DMS53 treated with DMSO at 0.1 percent for 48 hours (cell line): ENCODE measurements around the gene BCAS3.
"Not testable (repeated sequence)": the region's sequence is repeated elsewhere in the genome, so short reads cannot be mapped to it uniquely, and the experiment has no call there.

Experiments used
- DNase-seq: peaks from one replicate; lab custom pipeline; 2025; ENCODE audit not compliant: unreplicated experiment; lab: John Stamatoyannopoulos, UW

Gene BCAS3

GRCh38 chr17:60923000-60923399 lies 245.3 kb downstream of the BCAS3 start:
- DNase-seq: no peak

- peak; percentile 39 for DNase-seq
Measured at GRCh38 chr17:60926466-60927183, 249.0 kb downstream of the BCAS3 start.

GRCh38 chr17:60933739-60934138 lies 256.1 kb downstream of the BCAS3 start:
- no peak for DNase-seq

DNA sequence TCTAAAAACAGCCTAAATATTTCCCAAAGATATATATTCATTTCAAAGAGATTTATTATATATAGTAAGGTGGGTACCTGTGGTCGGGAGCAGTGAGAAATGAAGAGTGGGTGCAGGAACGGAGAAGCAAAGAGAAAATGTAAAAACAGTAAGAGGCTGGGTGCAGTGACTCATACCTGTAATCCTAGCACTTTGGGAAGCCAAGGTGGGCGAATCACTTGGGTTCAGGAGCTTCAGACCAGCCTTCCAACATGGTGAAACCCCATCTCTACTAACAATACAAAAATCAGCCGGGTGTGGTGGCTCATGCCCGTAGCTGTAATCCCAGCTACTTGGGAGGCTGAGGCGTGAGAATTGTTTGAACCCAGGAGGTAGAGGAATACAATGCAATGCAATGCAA lies 257.1 kb downstream of the BCAS3 start:
- no peak for DNase-seq

DNA sequence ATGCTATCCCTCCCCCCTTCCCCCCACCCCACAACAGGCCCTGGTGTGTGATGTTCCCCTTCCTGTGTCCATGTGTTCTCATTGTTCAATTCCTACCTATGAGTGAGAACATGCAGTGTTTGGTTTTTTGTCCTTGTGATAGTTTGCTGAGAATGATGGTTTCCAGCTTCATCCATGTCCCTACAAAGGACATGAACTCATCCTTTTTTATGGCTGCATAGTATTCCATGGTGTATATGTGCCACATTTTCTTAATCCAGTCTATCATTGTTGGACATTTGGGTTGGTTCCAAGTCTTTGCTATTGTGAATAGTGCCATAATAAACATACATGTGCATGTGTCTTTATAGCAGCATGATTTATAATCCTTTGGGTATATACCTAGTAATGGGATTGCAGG lies 258.3 kb downstream of the BCAS3 start:
- DNase-seq: not testable (repeated sequence)

- DNase-seq: no peak
Measured at GRCh38 chr17:60939318-60939717, 261.7 kb downstream of the BCAS3 start.

- DNase-seq: no peak
Measured at GRCh38 chr17:60941028-60941427, 263.4 kb downstream of the BCAS3 start.

DNA sequence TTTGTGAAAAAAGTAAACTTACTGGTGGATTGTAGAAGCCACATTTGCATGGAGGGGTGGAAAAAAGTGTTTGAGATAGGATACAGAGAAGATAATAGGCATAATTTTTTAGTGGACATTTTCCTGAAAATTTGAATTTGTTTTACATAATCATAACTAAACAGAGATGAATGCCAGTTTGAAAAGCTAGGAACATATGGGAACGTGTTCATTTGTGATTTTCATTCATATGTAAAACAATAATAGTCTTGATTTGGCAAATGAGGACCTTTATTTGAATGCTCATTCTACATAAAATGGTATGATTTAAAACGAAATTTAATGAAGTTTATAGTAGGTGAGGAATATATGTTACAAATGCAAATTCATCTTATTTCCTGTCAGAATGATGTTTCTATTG lies 263.9 kb downstream of the BCAS3 start:
- no peak for DNase-seq

DNA sequence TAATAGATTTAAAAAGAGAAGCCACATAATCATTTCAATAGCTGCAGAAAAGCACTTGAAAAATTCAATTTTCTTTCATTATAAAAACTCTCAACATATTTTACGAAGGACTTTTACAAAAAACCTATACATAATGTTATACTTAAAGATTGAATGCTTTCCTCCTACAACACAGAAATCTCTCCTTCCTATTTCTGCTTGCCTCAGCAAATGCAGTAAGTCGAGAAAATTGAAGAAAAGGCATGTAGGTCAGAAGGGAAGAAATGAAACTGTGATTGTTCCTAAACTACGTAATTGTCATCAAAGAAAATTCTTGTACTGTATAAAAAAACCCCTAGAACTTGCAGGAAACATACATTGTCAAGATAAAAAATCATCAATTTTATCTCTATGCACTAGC lies 267.1 kb downstream of the BCAS3 start:
- DNase-seq: no peak

DNA sequence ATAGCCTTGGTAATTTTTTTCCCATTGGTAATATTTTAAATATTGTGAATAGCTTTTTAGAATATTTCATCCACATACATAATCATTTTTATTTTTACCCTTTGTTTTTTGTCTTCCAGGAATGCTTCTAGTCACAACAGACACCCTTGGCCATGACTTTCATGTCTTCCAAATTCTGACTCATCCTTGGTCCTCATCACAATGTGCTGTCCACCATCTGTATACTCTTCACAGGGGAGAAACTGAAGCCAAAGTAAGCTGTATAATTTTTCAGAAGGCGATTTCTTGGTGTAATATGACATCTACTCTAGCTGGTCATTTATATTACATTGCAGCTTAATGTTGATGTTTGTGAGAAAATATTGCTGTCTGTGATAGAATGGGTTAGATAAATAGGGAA lies 269.4 kb downstream of the BCAS3 start:
- no peak for DNase-seq

DNA sequence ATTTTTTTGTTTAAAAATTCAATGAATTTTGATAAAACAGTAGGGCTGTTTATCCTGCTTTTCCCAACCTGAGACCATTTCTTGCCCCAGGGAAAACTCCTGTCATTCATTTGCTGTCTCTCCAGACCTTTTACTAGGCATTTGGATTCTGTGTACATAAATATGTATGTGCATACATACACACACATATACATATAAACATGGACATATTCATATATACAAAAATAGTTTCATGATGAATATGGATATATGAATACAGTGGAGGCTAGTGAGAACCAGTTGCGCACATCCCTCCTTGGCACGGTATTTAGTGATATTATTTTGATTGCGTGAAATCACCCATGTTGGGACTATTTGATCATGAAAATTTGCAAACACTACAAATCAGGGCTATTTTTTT lies 269.9 kb downstream of the BCAS3 start:
- DNase-seq: no peak

DNA sequence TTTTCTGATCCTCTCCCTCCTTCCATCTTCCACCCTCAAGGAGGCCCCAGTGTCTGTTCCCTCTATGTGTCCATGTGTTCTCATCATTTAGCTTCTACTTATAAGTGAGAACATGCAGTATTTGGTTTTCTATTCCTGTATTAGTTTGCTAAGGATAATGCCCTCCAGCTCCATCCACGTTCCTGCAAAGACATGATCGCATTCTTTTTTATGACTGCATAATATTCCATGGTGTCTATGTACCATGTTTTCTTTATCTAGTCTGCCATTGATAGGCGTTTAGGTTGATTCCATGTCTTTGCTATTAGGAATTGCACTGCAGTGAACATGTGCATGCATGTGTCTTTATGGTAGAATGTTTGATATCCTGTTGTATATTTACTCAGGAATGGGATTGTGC lies 275.1 kb downstream of the BCAS3 start:
- DNase-seq: no peak

- DNase-seq: no peak
Measured at GRCh38 chr17:60959011-60959410, 281.4 kb downstream of the BCAS3 start.

DNA sequence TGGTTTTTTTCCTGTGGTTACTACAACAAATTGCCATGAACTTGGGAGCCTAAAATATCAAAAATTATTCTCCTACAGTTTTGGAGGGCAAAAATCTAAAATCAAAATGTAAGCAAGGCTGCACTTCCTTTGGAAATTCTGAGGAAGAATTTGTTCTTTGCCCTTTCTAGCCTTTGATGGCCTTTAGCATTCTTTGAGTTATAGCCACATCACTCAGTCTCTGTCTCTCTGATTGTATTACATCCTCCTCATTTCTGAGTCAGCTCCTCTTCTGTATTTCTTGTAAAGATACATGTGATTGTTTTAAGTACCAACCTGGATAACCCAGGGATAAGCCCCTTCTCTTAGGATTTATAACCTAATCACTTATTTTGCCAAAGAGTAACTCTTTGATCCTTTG lies 282.0 kb downstream of the BCAS3 start:
- DNase-seq: no peak

DNA sequence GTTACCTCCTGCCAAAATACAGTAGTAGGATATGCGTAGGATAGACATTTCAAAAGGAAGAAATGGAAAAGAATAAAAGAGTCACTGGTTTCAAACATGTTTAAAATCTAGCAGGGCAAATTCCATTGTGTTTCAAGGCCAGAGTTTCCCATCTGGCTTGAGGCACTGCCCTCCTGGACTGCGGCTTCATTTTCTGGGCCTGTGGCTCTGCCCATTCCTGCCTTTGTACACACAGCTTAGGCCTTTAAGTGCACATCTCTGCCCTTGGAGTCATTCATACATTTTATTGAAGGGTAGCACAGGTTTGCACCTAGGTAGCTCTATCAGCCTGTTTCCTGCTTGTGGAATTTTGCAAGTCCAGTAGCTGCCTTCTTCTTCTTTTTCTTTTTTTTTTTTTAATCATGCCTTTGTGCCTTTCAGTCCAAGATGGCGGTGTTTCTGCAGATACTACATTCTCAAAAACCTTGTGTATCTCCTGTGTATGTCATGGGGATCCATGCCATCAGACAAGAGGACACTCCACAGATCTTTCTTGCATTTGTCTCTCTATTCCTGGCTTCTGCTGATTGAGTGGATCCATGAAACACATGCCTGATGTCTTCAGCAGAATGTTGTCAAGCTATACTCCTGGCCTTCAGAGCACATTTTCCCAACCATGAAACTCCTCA lies 282.9 kb downstream of the BCAS3 start:
- no peak for DNase-seq

DNA sequence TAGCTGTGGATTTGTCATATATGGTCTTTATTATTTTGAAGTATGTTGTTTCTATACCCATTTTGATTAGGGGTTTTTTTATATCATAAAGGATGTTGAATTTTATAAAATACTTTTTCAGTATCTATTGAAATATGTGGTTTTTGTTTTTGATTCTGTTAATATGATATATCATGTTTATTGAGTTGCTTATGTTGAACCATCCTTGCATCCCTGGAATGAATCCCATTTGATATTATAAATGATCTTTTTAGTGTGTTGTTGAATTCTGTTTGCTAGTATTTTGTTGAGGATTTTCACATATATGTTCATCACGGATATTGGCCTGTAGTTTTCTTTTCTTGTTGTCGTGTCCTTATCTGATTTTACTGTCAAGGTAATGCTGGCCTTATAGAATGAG lies 286.5 kb downstream of the BCAS3 start:
- no peak for DNase-seq

- no peak for DNase-seq
Measured at GRCh38 chr17:60968266-60968665, 290.6 kb downstream of the BCAS3 start.

DNA sequence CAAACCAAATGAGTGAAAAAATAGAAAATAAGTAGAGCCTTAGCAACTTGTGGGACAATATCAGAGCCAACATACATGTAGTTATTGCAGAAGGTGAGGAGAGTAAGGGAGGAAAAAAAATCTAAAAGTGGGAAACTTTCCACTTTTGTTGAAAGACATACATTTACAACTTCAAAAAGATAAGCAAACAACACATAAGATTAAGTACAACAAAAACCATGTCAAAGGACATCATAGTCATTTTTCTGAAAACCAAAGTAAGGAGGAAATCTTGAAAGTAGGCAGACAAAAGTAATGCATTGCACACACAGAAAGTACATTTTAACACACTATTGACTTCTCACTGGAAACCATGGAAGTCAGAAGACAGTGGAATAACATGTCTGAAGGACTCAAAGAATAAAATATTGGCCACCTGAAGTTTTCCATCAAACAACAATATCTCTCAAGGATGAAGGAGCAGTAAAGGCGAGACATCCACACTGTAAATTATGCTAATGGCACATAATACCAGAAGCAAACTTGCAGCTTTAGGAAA lies 291.9 kb downstream of the BCAS3 start:
- no peak for DNase-seq

- no peak for DNase-seq
Measured at GRCh38 chr17:60970741-60971140, 293.1 kb downstream of the BCAS3 start.

DNA sequence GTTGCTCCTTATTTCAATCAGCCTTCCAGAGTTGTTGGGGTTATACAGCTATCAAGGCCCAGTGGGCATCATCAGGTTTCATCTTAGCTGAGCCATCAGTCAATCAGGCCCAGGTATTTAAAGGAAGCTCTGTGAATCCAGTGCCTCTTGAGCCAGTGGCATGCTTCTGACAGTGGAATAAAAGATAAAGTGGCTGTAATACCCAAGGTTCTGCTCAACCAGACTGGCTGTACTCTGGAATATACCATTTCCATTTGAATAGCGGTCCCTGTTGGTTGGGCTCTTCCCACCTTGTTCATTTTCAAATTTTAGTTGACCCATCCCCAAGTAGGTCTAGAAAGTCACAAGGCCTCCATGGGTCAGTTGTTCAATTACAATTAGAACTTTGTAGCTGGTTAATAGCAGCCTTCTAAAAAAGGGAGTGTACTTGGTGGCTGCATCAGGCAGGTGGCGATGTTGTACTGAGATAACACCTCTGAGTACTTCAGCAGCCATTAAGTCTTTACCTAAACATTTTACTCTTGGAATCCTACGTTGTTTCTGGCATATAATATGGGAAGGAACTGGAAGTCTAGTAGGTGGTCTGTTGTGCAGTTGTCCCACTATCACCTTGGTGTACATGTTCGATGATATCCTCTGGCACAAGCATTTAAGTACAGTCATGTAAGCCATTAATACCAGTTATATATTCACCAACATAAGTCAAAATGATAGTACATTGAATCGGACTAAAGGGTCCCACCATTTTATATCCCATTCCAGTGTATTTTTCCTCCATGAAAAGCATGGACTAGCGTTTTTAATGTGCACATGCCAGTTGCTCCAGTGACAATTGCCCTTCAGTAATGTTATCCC lies 294.1 kb downstream of the BCAS3 start:
- peak; percentile 37 for DNase-seq

DNA sequence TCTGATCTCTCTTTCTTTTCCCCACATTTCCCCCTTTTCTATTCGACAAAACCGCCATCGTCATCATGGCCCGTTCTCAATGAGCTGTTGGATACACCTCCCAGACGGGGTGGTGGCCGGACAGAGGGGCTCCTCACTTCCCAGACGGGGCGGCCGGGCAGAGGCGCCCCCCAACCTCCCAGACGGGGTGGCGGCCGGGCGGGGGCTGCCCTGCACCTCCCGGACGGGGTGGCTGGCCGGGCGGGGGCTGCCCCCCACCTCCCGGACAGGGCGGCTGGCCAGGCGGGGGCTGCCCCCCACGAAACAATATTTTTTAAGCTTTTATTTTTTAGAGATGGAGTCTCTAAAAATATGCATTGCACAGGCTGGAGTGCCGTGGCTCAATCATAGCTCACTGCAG lies 299.2 kb downstream of the BCAS3 start:
- DNase-seq: not testable (repeated sequence)

GRCh38 chr17:60989379-60989778 lies 311.7 kb downstream of the BCAS3 start:
- no peak for DNase-seq
